Measurements from ENCODE around the gene AGTRAP.

Gene AGTRAP

DNA sequence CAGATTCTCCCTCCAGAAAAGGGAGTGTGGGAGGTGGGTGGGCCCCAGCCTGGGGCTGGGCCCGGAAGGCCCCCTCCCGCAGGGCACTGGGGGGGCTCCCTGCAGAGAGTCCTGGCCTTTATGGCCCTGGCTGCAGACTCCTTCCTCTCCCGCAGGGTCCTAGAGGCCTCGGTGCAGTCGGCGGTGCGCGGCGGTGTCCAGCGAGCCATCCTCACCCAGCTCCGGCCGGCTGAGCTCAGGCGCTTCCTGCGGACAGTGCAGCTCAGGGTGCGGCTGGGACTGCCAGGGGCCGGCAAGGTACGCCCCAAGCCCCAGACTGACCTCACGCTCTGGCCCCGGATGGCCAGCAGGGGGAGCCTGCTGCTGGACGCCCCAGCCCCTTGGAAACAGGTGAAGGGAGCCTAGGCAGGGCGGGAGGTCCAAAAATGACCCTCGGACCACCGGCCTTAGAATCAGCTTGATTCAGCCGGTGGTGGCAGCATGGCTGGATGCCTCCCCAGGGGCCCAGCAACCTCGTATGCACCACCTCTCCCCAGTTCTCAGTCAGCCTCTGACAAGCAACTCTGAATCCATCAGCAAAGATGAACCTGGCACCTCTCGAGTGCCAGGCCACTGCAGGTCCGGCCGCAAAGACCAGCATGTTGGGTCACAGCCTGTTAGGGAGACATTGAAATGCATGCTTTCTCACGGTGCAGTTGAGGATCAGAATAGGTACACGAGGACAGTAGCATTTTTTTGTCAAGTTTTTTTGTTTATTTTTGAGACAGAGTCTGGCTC, 49.2 kb downstream of the AGTRAP start:
- no peak for FAIRE-seq

DNA sequence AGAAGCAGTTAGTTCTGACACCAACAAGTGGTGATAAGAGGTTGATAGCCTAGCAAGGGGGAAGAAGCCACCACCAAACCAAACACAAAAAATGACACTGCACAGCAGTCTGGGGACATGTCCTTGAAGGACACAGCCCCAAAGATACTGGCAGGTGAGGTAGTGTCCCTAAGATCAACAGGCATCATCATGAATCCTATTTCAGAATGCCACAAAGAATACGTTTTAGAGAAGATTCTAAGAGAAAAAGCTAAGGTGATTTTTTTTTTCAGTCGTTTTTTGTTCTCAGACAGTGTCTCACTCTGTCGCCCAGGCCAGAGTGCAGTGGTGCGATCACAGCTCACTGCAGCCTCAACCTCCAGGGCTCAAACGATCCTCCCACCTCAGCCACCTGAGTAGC, 50.2 kb downstream of the AGTRAP start:
- FAIRE-seq = no peak

DNA sequence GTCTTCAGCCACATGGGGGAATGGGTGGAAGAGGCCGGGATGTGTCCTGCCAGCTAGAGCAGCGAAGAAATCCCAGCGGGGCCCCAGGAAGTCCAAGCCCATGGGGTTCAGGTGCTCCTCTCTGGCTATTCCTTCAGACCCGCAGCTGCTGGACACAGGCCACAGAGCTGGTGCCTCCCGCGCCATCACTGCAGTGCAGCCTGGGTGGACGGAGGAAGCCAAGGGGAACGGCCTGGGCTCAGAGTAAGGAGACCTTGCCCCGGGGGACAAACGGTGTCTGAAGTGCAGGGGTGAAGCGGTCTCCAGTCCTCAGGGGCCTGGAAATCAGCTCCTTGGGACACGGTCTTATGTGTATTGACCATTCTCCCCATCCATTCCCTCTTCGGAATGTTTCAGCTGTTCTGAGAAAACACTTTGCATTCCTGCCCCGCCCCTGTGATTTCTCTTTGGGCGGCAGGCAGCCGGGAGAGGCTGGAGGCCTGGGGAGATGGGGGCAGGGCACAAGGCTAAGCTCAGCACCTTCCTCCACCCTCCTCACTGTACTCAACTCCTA, 51.4 kb downstream of the AGTRAP start:
- no peak for FAIRE-seq

DNA sequence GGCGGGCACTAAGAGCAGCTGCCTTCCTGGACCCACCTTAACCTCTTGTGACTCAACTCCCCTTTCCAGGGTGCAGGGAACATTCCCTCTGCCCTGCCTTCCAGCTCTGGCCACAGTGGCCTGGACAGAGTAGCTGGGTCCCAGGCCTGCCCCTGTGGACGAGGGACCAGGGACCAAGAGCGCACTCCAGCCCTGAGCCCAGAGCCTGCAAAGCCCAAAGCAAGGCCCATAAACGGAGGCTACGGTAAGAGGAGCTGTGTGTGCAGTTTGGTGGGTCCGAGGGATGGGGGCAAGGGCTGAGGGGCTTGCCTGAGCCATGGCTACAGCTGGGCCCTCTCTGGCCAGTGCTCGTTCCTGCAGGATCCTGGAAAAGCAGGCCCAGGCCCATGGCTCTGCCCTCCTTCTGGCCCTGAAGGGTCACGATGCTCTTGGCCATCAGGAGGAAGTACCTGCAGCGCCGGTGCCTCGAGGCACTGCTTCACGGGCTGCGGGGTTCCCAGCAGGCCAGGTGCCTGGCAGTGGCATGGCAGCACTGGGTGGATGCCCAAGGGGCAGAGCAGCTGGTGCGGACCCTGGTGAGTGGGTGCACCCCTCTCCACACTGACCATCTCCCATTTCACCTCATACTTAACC, 52.0 kb downstream of the AGTRAP start:
- no peak for FAIRE-seq

DNA sequence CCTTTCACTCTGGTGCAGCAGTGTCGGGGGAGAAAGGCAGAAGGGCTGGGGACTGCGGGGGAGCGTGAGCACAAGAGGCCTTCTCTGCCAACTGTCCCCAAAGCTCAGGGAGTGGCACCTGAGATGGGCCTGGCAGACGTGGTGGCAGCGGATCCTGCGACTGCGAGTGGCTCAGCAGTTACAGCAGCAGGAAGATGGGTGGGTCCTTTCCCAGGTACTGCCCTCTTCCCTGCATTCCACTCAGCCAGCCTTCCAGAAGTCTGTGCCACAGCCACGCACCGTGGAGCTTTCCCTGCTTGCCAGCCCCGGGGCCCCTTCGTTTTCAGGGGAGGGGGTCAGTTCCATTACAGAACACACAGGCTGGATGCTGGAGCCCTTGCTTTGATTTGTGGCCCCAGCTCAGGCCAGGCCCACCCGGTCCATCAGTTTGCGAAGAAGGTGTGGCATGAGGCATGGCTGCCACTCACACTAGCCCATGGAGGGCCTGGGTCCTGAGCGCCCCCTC, 52.7 kb downstream of the AGTRAP start:
- FAIRE-seq = no peak

DNA sequence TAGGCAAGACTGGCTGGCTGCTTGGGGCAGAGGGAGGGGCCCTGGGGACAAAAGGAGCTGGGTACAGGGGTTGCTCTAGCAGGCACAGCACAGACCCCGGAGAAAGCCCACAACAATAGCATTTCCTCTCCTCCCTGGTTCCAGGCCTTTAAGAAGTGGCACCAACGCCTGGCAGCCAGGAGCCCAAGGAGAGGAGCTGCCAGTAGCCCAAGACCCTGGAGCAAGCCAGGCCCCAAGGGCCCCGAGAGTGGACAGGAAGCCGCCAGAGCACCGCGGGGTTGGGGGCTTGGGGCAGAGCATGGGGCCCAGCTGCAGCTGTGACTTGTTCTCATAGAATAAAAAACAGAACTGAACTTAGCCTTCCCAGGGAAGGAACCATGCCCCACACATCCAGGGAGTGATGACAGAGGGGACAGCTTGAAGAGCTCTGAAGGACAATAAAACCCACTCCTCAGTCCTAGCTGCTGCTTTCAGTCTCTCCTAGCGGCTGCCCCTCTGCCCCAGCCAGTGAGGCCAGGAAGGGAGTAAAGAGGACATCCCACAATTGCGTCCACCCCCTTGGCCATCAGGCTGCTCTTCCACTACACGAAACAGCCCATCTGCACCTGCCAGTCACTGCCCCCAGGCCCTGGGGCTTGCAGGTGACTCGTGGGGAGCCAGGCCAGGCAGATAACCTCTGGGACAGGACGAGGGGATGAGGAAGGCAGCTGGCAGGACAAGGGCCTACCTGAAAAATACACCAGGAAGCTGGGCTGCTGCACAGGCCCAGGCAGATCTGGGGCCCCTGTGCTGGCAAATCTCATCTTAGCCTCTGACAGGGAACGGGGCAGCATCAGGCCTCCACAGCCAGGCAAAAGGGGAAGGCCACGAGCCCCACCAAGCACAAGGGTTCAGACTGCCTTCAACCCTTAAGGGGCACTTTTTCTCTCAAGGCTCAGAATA, 53.5 kb downstream of the AGTRAP start:
- FAIRE-seq = no peak

DNA sequence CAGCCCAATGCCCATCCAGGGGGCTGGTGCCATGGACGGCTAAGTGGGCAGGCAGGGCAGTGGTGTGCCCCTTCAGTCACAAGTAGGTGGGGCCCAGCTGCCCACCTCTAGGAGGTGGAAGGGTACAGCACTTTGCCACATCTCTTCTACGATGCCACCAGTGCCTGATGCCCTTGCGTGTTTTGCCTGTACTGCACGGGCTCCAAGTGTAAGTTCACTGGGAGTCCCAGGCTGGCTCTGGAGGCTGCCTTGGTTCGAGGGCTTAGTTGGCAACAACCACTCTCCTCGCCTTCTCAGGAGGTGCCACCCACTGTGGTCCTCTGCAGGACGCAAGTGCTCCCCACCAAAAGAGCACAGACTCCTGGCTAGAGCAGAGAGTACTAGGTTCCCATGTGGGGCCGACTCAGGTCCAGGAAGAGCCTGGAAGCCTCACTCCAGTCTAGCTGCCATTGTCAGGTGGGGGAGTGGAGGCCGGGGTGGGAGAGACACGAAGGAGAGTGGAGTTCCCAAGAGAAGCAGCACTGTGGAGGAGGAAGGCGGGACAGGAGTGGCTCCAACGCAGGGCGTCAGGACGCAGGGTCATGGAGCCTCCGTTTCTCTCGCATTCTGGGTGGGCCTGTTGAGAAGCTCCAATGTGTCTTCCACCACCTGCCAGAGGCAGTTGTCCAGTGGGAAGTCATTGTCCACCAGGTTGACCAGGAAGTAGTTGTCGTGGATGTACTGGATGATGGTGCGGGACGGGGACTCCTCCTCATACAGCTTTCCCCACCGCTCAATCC, 54.4 kb downstream of the AGTRAP start:
- FAIRE-seq = no peak

DNA sequence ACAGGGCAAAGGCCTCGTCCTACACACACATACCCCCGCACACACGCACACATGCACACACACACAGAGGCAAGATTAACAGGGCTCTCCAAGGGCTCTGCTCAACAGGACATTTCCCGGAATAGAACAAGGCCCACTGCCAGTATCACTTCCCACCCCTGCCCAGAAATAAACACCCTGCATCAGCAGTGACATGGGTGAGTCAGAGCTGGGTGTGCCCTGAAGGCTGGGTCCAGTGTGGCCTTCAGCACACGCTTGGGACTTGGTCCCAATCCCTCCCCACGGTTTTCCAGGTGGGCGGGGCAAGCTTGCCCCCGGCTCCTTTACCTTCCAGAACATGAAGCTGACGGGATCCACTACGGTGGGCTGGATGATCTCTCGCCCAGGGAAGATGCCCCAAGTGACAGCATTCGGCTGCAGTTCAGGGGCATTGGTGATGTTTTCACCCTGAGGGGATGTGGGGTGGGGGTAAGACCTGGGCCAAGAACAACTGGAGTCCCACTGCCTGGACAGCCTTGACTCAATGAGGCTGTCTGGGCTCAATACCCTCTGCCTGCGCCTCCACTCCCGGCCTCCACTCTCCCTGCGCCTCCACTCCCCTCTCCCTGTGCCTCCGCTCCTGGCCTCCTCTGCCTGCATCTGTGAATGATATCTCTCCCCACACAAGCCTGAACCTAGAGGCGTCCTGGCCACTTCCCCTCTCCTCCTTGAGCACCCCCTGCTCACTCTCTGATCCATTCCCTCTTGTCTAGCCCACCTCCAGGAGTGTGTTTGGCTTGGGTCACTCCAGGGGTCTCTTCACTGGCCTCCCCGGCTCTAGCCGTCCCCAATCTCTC, 55.2 kb downstream of the AGTRAP start:
- no peak for FAIRE-seq

DNA sequence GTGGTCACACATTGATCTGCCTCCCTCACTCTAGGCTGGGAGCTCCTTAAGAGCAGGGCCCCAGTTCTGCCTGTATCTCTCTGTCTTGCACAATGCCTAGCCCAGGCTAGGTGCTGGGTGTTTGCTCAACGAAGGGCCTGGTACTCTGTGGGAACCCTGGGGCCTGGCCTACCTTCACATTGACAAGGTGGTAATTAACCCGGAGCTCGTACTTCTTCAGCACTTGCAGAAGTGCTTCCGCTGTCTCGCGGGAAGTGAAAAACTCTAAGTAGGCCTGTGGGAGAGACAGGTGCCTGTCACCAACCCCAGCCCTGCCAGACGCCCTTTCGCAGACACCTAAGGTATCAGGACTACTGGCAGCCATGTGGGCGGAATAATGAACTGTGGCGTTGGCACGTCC, 56.2 kb downstream of the AGTRAP start:
- no peak for FAIRE-seq

DNA sequence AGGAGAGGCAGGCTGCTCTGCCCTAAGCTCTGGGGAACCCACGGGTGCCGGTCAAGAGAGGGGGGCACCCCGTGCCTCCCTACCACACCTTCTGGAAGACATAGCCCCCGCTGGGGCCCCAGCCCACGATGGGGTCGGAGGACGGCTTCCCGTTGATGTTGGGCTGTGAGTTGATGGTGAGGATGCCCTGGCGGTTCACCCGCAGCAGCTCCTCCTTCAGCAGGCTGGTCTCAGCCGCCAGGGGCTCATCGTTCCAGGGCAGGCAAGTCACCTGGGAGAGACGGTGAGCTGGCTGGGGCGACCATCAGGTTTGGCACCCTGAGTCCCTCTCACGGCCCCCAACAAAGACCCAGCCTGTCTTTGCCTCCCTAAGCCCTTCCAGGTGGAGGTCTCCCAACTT, 57.9 kb downstream of the AGTRAP start:
- FAIRE-seq = no peak

DNA sequence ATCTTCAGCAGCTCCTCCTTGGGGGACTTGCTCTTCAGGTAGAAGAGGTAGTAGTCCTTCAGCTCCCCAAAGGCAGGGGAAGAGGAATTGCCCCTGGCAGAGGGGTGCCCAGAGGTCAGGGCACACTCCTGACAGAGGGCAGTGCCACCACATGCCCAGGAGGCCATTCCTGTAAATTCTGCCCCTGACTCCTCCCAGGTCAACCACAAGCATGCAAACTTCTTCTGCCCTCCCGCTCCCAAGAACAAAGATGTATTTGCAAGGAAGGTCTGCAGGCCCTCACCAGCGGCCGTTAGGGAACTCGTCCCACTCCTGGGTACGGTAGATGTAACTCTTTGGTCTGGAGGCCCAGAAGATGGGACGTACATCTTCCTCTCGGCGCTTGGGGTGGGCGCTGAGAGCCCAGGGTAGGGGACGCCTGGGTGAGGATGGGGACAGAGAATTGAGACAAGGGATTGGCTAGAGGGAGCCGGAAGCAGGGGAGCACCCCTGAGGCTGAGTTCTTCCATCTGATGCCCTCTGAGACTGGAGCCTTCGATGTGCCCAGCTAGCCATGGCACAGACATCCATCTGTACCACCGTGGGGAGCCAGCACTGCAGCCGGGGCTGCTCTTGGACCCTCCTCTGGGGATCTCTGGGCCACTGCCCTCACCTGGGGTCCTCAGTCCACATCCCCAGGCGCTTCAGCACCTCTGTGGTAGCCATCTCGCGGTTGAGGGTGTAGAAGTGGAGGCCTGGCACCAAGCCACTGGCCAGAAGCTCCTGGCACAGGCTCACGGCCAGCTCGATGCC, 58.7 kb downstream of the AGTRAP start:
- FAIRE-seq = no peak

DNA sequence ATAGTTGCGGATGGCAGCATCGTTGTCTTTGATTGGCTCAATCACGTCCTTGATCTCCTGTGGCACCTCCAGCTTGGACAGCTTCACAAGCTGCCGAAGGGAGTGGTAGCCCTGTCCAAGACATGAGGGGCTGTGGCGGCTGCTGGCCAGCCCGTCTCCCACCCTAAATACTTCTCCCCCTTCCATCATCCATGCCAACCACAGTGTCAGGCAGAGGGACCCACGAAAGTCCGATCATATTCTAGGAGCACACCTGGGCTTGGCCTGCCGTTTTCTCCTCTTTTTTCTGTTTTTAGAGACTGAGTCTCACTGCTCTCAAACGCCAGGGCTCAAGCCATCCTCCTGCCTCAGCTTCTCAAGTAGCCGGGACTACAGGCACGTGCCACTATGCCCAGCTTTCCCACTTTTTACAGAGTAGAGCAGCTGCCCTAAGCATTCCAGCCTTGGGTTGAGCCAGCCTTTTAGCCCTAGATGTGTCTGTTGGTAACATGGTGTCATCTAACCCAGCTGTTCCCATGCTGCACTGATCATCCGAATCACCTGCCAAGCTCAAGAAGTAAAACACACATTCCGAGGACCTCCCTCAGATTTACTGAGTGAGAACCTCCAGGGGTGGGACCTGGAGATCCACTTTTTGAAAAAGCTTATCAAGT, 59.4 kb downstream of the AGTRAP start:
- no peak for FAIRE-seq

DNA sequence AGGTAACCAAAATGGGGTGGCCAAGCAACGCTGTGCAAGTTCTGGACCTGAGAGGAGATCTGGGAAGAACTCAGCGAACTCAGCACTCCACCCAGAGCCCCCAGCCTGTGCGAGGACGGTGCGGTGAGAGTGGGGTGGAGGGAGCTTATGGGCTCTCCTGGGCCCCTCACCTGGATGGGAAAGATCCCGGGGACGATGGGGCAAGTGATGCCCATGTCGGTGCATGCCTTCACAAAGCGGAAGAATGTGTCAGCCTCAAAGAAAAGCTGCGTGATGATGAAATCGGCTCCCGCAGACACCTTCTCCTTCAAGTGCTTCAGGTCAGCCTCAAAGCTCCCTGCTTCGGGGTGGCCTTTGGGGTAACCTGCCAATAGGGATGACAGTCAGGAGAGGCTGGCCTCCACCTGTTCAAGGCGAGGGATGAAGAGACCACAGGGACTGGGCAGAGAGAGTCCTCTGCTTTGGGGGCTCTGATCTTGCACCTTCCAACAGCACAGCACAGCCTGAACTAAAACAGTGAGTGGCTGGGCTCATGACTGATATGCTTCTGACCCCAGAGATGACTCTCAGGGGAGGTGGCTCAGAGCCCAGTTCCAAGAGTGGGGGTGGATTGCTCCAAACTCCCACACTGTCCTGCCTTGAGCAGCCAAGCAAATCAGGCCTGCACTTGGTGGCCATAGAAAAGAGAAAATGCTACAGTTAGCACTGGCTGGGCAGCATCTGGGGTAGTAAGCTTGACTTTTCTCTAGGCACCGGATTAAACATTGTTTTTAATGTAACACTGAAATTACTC, 60.3 kb downstream of the AGTRAP start:
- FAIRE-seq = no peak

DNA sequence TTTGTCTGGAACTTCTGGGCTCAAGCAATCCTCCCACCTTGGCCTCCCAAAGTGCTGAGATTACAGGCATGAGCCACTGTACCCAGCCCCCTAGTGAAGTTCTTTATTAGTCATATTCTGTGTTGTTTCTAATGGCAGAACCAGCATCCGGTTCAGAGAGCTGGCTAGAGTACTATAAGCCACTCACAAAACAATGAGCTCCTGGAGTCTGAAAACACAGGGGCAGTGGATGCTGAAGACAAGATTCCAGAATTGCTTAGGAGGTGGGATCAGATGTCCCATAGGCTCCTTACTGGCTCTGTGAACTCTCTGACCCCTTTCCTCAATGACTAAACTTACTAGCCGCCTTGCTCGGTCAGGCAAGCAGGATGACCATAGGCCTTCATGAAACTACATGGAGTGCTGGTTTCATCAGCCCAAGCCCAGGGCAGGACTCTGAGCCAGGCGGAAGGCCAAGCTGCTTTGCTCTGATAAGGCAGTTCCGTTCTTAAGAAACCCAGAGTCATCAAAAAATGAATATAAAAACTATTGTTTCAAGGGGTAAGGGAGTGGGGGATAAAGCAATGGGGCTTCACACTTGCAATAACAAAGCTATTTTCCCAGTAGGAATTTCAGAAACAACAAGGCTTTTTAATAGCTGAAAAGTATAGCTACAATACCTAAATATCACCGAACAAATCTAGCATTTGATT, 61.7 kb downstream of the AGTRAP start:
- no peak for FAIRE-seq

DNA sequence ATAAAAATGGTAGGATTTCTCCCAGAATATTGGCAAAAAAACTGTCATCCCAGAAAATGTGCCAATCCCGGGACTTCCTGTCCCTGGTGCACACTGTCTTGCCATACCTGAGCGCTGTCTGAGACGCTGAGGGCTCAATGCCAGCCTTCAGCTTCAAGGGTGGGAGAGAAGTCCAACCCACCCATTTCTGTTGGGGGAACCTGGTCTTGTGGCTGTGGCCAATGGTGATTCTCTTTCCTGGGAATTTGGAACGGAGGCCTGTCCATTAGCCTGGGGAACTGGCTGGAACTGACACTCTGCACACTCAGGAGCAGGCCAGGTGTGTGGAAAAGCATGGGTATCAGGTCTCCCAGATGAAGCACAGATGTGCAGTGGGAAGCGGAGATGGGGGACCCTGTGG, 63.2 kb downstream of the AGTRAP start:
- no peak for FAIRE-seq

DNA sequence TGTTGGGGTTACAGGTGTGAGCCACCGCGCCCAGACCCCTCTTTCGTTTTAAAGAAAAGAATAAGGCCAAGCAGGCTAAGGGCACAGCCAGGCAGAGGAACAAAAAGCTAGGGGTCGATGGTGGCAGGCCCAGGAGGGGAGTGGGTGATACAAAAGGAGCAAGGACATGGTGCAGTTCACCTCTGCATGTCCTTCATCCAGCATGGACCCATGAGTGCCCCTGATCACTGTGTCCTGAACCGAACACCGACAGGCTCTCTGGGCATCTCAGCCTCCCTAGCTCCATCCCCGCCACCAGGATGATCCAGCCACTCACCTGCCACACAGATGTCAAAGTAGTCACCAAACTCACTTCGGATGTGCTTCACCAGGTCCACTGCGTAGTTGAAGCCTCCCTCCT, 64.0 kb downstream of the AGTRAP start:
- FAIRE-seq = no peak

DNA sequence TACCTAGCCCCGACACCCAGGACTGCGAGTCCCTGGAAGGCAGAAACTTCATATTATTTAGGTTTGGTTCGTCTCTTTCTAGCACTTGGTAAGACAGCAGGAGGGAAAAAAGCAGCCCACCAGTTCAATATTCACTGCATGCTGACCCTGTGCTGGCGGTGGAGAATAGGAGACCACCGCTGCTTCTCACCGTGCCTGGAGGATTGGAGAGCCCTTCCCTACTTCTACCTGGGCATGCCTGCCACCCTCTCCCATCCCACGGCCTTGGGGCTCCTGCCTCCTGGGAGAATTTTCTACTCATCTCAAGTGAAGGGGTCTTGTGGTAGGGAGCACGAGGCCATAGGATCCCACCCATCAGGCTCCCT, 64.4 kb downstream of the AGTRAP start:
- no peak for FAIRE-seq

All from colon (tissue), 2 donors.